Rectal smooth muscle tissue (tissue), 1 donor: ENCODE data around the gene RNASE4.
"Not testable (repeated sequence)": the region's sequence is repeated elsewhere in the genome, so short reads cannot be mapped to it uniquely, and the experiment has no call there.

Experiments
- H3K27ac ChIP-seq: one replicate; pipeline ENCODE4 v1.7.0; 2013; ENCODE audit warnings: low read depth, low read length, inconsistent platforms
- H3K27me3 ChIP-seq: one replicate; pipeline ENCODE4 v1.7.0; 2013; ENCODE audit warnings: low read length; ENCODE audit not compliant: control insufficient read depth, insufficient read depth
- H3K36me3 ChIP-seq: one replicate; pipeline ENCODE4 v1.7.0; 2013; ENCODE audit warnings: low read length; ENCODE audit not compliant: control insufficient read depth, insufficient read depth
- H3K4me1 ChIP-seq: one replicate; pipeline ENCODE4 v1.7.0; 2013; ENCODE audit warnings: low read length; ENCODE audit not compliant: control insufficient read depth, insufficient read depth
- H3K4me3 ChIP-seq: one replicate; pipeline ENCODE4 v1.7.0; 2013; ENCODE audit warnings: low read length
- H3K9ac ChIP-seq: one replicate; pipeline ENCODE4 v1.7.0; 2013; ENCODE audit warnings: low read length

RNASE4 gene

GRCh38 chr14:20692116-20692751 is 7.9 kb downstream of the RNASE4 start:
- H3K4me3 ChIP-seq, result no peak overlapping the region
- H3K27ac ChIP-seq, result no peak overlapping the region
- no peak overlapping the region for H3K9ac ChIP-seq
- peaks cover 4% of the 10 kb centered on the region for H3K36me3 ChIP-seq
- no peaks in the 10 kb centered on the region for H3K27me3 ChIP-seq
- no peaks in the 10 kb centered on the region for H3K4me1 ChIP-seq

DNA sequence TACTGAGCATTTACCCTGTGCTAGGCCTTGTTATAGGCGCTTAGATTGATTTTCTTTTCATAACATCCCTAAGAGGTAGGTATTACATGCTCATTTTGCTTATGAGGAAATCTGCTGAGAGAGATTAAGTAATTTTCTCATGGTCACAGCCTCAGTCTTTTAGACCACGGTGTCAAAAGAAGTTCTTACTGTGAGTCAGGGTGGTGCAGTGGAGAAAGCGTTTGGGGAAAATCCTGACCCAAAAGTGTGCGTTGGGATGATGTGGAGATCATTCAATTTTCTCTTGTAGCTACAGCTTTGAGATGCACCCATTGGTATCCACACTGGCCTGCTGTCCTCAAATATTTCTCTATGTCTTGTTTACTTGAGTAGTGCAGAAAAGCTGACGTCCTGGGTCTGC is 12.4 kb downstream of the RNASE4 start:
- no peaks in the 10 kb centered on the region for H3K4me1 ChIP-seq
- no peak overlapping the region for H3K9ac ChIP-seq
- H3K4me3 ChIP-seq, result no peak overlapping the region
- no peaks in the 10 kb centered on the region for H3K27me3 ChIP-seq
- no peak overlapping the region for H3K27ac ChIP-seq
- H3K36me3 ChIP-seq, result peaks cover 6% of the 10 kb centered on the region

DNA sequence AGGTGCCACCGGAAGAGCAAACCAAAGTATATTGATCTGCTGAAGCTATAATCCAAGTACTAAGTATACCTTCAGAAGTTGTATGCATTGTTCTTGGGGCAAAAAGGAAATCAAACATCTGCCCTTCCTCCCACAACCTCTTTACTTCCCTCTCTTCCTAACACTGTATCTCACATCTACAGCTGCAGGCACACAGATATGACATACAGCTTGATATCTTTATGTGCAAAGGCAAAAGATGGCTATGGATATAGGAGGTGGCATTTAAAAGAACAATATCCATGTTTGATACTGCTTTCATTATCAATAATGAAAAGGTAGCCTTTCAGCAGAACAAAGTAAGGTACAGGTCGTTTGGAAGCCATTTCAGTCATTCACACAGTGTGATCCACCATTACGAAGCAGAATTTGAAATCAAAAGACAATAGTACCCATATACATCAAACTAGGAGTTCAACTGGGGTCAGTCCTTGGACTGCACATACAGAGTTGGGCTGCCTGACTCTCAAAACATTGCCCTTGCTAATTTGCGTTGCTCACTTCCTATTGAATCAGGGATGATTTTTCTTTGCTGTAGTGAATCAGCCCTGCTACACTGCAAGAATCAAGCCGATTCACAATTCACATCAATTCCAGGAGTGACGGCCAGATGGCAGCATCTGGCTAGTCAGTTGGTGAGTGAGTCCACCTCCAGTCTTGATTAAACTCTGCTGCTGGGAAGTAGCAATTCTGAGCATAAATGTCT is 13.1 kb downstream of the RNASE4 start:
- no peak overlapping the region for H3K9ac ChIP-seq
- H3K4me3 ChIP-seq, result no peak overlapping the region
- no peak overlapping the region for H3K27ac ChIP-seq
- H3K4me1 ChIP-seq, result no peaks in the 10 kb centered on the region
- peaks cover 6% of the 10 kb centered on the region for H3K36me3 ChIP-seq
- H3K27me3 ChIP-seq, result no peaks in the 10 kb centered on the region

GRCh38 chr14:20698018-20698329 is 13.6 kb downstream of the RNASE4 start:
- no peak overlapping the region for H3K27ac ChIP-seq
- no peak overlapping the region for H3K4me3 ChIP-seq
- no peak overlapping the region for H3K9ac ChIP-seq
- peaks cover 6% of the 10 kb centered on the region for H3K36me3 ChIP-seq
- H3K4me1 ChIP-seq, result no peaks in the 10 kb centered on the region
- H3K27me3 ChIP-seq, result no peaks in the 10 kb centered on the region

GRCh38 chr14:20698934-20699333 is 14.6 kb downstream of the RNASE4 start:
- H3K27ac ChIP-seq, result no peak overlapping the region

DNA sequence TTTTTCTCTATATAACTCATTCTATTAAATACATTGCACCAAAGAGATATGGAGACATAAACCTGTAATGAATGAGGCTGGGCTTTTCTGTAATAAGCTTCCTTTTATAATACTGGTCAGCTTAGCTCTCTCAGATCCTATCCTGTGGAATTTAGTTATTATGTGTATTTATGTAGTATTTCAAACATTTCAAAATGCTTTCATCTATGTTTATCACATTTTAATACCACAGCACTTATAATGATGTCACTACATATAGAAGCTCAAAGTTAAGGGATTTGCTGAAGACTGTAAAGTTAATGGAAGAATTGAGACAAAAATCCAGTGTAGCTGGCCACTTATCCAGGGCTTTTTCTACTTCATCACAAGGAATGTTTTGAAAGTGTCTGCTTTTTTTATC is 15.6 kb downstream of the RNASE4 start:
- no peak overlapping the region for H3K9ac ChIP-seq
- H3K4me1 ChIP-seq, result no peaks in the 10 kb centered on the region

More at GRCh38 chr14:20698934-20699333, 14.6 kb downstream of the RNASE4 start:
- Histone ChIP-seq H3K36me3 (peaks cover 3% of the 10 kb centered on the region), H3K4me1 (no peaks in the 10 kb centered on the region), H3K9ac (no peak overlapping the region), H3K4me3 (no peak overlapping the region), H3K27me3 (no peaks in the 10 kb centered on the region)

DNA sequence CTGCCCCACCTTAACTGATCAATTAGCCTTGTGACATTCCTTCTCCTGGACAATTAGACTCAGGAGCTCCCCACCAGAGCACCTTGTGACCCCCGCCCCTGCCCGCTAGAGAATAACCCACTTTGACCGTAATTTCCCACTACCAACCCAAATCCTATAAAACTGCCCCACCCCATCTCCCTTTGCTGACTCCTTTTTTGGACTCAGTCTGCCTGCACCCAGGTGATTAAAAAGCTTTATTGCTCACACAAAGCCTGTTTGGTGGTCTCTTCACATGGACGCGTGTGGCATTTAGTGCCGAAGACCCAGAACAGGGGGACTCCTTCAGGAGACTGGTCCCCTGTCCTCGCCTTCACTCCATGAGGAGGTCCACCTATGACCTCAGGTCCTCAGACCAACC is 16.6 kb downstream of the RNASE4 start:
- H3K36me3 ChIP-seq, H3K27me3 ChIP-seq, H3K9ac ChIP-seq, H3K4me3 ChIP-seq, H3K27ac ChIP-seq, H3K4me1 ChIP-seq: not testable (repeated sequence)

More for the DNA sequence above, 15.6 kb downstream of the RNASE4 start:
- Histone ChIP-seq H3K27ac (no peak overlapping the region), H3K4me3 (no peak overlapping the region), H3K27me3 (no peaks in the 10 kb centered on the region), H3K36me3 (peaks cover 2% of the 10 kb centered on the region)

DNA sequence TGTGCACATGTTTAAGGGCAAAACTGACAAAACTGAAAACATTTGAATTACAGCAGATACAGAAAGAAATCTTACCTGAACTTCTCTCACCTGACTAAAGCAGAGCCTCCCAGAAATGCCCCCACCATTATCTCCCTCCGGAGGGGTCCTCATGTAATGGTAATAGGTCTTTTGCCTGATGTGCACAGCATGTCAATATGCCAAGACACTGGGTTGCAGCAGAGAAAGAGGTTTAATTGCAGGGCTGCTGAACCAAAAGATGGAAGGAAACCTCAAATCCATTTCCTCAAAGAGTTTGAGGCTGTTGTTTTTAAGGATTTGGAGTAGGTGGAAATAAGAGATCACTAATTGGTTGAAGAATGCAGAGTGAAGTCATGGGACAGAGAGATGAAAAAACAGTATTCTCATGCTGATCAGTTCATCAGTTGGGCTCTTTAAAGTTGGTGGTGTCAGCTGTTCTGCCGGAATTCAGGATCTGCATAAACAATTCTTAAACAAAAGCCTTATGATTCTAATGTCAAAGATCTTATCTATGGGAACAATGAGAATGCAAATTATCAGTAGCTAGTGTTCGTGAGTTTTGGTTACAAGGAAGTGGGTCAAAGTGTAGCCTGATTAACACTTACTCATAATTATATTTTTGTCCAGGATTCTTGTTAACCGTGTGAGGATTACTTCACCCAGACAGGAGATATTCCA is 22.4 kb downstream of the RNASE4 start:
- H3K4me1 ChIP-seq, result no peaks in the 10 kb centered on the region
- no peak overlapping the region for H3K4me3 ChIP-seq
- H3K9ac ChIP-seq, result no peak overlapping the region
- H3K27me3 ChIP-seq, result no peaks in the 10 kb centered on the region
- no peaks in the 10 kb centered on the region for H3K36me3 ChIP-seq
- H3K27ac ChIP-seq, result no peak overlapping the region

- H3K4me3 ChIP-seq, result no peak overlapping the region
- no peaks in the 10 kb centered on the region for H3K36me3 ChIP-seq
- H3K27me3 ChIP-seq, result no peaks in the 10 kb centered on the region
- no peaks in the 10 kb centered on the region for H3K4me1 ChIP-seq
- H3K27ac ChIP-seq, result no peak overlapping the region
- no peak overlapping the region for H3K9ac ChIP-seq
Observed at GRCh38 chr14:20707622-20708021, 23.3 kb downstream of the RNASE4 start.

DNA sequence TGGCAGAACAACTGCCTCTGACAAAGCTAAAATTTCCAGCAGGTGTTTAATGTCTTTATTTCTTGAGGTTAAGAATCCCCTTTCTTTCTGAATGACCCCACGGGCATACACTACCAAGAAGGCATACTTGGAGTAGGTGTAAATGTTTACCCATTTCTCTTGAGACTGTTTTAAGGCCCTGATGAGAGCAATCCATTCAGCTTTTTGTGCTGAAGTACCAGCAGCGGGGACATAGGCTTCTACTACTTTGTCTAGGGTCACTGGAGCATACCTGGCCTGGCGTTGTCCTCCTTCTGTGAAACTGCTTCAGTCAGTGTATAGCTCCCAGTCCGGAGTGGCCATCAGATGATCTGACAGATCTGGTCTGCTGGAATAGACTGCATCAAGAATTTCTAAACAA is 26.9 kb downstream of the RNASE4 start:
- no peak overlapping the region for H3K4me3 ChIP-seq
- no peaks in the 10 kb centered on the region for H3K4me1 ChIP-seq
- H3K27me3 ChIP-seq, result no peaks in the 10 kb centered on the region
- H3K36me3 ChIP-seq, result no peaks in the 10 kb centered on the region
- H3K9ac ChIP-seq, result no peak overlapping the region
- H3K27ac ChIP-seq, result no peak overlapping the region

DNA sequence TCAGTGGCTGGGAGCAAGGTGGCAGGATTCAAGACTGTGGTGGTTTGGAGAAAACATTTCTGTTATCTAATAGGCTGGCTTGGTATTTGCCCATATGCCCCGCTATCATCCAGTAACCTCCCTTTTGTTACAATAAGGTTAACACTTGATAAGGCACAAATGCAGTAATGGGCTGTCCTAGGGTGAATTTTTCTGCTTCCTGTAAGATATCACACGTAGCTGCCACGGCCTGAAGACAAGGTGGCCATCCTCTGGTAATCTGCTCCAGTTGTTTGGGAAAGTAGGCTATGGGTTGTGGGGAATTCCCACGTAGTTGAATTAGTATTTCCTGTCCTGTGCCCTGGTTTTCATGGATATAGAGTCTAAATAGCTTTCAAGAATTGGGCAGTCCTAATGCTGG is 27.3 kb downstream of the RNASE4 start:
- Histone ChIP-seq H3K36me3 (no peaks in the 10 kb centered on the region), H3K27ac (no peak overlapping the region), H3K4me3 (no peak overlapping the region), H3K27me3 (no peaks in the 10 kb centered on the region), H3K4me1 (no peaks in the 10 kb centered on the region), H3K9ac (no peak overlapping the region)

DNA sequence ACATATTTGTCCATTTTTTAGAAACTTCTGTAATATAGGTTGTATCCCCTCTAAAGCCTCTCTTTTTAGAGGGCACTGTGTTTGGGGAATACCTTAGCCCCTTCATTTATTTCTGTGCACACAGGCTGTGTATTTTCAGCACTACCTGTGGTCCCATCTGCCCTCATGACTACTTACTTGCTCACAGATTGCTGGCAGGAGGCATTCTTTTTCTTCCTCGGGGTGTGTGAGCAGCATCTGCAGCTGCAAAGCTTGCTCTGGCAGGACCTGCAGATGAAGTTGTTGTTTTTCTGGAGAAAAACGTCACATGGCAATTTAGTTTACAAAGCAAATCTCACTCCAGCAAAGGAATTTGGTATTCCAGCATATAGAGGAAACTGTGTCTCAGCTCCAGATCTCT is 28.5 kb downstream of the RNASE4 start:
- no peaks in the 10 kb centered on the region for H3K4me1 ChIP-seq
- H3K9ac ChIP-seq, result no peak overlapping the region
- no peak overlapping the region for H3K27ac ChIP-seq
- H3K4me3 ChIP-seq, result no peak overlapping the region
- no peaks in the 10 kb centered on the region for H3K27me3 ChIP-seq
- no peaks in the 10 kb centered on the region for H3K36me3 ChIP-seq
